ENCODE results near the gene DECR2.

DNA sequence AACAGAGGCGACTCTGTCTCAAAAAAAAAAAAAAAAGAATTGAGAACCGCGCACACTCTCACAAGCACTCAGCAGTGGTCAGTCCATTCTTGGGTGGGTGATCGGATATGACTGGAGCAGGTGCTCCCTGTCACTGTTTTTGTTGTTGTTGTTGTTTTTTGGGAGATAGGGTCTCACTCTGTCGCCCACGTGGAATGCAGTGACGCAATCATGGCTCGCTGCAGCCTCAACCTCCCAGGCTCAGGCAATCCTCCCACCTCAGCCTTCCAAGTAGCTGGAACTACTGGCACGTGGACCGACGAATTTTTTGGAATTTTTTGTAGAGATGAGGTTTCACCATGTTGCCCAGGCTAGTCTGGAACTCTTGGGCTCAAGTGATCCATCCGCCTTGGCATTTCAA is 53.8 kb downstream of the DECR2 start:
- TF ChIP-seq, protein P1, sequence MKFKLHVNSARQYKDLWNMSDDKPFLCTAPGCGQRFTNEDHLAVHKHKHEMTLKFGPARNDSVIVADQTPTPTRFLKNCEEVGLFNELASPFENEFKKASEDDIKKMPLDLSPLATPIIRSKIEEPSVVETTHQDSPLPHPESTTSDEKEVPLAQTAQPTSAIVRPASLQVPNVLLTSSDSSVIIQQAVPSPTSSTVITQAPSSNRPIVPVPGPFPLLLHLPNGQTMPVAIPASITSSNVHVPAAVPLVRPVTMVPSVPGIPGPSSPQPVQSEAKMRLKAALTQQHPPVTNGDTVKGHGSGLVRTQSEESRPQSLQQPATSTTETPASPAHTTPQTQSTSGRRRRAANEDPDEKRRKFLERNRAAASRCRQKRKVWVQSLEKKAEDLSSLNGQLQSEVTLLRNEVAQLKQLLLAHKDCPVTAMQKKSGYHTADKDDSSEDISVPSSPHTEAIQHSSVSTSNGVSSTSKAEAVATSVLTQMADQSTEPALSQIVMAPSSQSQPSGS (tag by site-specific recombination; IDR thresholded peaks at IDR 0.05; ENCODE audit: low read depth), result no peak
- TF ChIP-seq ZNF19 (tag by site-specific recombination; IDR thresholded peaks at IDR 0.05; ENCODE audit: low read depth) (no peak), ZBTB21 (tag by site-specific recombination; IDR thresholded peaks at IDR 0.05) (no peak), ZNF311 (tag by site-specific recombination; IDR thresholded peaks at IDR 0.05; ENCODE audit: borderline replicate concordance) (no peak), ZNF639 (tag by site-specific recombination; IDR thresholded peaks at IDR 0.05) (no peak), ZNF324 (tag by site-specific recombination; IDR thresholded peaks at IDR 0.05) (no peak), ZBTB7A (tag by site-specific recombination; IDR thresholded peaks at IDR 0.05; ENCODE audit: low read depth) (no peak), ZNF768 (tag by site-specific recombination; IDR thresholded peaks at IDR 0.05) (no peak), ZNF654 (tag by site-specific recombination; IDR thresholded peaks at IDR 0.05; ENCODE audit: low read depth) (no peak)
